ENCODE results near the gene JMJD1C.

JMJD1C gene

DNA sequence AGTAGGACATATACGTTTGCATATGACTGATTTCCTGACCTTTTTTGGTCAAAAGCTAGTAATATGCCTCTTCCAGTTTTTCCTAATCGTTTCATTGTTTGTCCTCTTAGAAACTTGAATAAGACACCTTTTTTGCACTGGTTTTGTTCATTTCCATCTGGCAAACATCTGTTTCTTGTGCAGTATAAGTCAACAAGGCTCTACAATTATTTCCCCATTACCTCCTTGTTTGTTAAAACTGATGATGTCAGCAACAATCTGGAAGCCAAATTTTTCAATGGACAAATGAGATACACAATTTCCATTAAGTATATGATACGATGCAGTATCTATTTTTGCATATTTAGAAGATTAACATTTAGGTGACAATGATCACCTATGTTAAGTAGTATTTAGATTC is 183.8 kb downstream of the JMJD1C start:
- no peak for DNase-seq

DNA sequence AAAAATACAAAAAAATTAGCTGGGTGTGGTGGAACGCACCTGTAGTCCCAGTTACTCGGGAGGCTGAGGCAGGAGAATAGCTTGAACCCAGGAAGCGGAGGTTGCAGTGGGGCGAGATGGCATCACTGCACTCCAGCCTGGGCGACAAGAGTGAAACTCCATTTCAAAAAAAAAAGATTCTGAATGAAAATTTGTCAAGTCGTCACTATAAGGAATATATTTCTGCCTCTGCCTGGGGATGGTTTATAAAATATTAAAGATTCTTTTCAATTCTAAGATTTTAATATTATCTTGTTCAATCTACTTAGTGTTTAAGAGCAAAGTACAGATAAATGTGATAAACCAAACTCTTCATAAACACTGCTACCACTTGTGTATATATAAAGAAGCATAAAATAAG is 185.4 kb downstream of the JMJD1C start:
- no peak for DNase-seq

DNA sequence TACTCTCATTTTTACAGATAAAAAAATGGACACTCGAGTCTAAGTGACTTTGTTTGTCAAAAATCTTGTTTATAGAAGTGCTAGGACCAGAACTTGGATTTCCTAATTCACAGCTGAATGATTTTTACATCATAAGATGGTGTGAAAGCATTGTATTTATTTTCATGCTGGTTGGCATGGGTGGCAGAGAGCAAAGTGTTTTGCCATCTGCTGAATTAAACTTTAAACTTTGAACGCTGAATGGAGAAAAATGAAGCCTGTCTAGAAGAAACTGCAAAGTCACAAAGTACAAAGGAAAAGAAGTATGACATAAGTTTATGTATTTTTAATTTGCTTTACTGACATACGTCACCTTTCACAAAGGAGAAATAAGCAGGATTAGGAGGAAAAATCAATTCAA is 190.7 kb downstream of the JMJD1C start:
- no peak for DNase-seq

DNA sequence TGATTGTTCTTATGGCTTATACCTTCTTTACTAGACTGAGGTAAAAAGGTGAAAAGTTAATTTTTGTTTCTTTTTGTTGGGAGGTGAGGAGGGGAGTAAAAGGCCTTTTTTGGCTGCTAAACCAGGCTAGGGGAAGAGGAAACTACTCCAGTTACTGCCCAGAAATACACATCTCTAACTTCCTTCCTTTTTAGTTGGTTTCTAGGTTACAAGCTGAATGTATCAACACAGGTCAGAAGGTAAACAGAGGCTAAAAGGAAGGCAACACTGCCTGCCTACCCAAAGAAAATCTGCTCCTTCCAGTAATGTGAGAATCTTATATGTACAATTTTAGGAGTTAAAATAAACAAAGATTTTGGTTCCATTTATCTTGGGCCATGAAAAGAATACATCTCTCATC is 192.2 kb downstream of the JMJD1C start:
- no peak for DNase-seq

DNA sequence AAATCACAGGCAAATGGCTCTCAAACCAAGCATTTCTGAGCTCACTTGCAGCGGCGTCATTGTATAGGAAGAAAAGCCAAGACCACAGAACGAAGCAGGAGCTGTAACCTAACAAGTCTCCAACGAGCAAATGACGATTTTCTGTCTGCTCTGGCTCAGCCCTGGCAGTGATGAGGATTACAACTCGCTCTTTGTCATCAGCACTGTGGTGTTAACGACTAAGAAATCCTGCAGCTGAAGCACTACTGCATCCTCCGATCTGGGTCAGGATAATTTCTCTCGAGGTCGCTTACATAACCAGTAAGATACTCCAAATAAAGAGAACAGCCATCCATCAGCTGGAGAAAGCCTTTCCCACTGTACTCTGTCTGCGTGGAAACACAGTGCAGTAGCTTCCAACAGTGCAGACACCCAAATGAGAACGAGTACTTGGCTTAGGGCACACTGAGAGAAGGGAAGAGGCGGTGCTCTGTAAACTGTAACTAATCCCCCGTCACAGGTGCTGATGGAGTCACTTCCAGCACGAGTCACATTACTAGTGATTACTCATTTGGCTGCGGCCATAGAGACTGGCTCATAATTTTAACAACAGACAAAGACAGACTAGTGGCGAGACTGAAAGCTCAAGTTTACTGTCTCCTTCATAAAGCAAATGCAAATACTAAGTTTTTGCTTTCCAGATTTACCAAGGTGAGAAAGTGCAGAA is 196.8 kb downstream of the JMJD1C start:
- DNase-seq, result peak; percentile 96

DNA sequence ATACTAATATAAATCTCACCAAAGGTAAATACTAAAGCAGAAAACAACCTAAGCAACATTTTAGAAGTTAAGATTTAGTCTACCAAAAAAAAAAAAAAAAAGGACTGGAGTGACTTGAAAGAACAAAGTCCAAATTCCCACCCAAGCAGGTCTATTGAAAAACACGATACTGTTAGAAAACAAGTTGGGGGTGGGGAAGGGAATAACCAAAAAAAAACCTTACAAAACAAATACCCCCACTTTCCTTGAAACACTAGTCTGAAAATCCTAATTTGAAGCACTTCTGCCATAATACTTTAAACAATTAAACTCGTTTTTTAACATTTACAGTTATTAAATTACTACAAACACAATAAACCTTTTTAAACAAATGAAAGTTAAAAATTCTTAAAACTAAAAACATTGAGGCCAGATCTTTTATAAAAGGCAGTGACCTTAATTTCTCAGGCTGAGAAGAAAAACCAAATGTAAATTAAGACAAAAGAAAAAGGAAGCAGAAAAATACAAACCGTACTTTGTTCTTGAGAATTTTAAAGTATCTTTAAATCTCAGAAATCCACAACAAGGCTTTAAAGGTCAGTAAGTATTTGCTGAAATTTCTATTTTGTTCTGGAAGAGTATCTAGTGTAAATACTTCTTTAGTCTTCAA is 197.5 kb downstream of the JMJD1C start:
- no peak for DNase-seq

DNA sequence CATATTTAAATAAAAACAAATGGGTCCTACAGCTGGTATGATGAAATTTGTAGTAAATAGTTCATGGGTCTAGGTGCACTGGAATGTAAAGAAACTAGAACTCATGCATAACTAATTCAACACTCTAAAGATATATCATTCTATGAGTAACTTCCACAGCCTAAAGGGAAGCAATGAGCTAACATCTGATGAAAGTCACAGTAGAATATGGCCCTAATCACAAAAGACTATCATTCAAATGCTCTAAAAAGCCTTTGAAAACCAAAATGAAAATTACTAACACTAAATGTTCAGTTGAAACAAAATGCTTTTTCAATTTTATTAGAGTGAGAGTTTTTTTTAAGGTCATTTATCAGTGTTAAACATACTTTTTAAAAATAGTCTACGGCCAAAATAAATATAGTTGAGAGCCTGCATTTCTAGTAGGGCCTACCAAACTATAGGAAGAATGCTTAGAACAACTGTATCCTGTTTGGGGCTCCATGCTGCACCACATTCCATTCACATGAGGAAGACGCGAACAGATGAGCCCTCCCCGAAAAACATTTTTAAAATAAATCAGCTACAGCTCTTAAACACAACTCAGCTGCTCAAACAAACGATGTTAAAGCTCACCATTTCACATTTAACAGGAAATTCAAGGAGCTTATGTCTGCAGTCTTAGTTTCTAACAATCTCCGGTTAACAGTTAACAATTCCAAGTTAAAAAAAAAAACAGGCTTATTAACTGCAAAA is 198.2 kb downstream of the JMJD1C start:
- peak; percentile 91 for DNase-seq

DNA sequence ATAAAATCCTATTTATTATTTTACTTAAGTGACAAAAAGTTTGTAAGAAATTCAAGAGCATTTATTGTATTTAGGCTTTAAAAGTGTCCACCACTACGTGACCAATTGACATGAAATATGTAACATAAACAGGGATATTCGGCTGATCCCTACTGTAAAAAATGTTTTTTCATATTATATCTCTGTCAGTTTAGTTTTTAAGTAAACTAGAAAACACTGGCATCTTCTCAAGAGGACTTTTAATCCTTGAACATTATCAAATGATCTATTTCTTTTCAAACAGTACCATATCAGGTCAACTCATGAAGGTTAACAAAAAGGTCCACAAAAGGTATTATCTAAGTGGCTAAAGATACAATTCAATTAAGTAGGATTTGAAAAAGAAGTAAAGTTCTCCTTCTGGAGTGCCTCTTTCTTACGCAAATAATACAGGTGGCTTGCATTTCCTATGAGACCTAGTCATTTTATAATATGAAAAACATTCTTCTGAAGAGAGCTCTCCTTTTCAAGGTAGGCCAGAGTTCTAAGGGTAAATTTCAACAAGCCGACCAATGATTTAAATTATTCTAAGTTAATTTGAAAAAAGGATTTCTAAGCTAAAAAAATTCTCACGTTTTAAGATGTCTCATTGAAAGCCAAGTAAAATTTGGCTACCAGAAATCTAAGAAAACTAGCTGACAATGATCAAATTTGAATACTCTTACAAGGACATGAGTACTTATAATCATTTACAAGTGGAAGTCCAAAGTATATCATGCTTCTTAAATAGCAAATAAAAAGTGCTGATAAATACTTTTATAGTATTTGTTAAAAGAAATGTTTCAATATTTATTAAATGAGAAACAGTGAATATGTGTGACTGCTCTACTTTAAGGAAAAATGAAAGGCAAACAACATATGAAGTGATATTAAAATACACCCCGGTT is 199.1 kb downstream of the JMJD1C start:
- no peak for DNase-seq

DNA sequence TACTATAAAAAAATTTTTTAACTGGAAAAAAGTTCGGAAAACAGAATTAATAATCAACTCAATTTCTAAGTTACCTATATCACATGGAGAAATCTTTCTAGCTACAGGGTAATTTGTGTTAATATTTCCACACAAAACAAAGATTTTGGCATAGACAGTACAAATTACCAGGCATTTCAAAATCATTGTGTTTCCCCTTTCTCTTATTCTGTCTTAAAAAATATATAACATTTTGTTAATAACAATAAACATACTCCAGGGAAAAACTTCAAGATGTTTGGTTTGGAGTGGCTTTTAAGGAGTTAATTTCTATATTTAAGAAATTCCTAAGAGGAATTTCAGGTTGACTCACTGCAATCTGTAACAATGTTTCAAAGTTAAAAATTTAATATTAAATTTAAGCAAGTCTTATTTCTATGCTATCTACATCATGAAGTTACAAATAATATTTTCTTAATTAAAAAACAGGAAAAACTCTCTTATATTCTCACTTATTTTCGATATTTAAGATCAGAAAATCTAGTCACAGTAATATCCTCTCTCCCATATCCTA is 200.0 kb downstream of the JMJD1C start:
- DNase-seq, result no peak

DNA sequence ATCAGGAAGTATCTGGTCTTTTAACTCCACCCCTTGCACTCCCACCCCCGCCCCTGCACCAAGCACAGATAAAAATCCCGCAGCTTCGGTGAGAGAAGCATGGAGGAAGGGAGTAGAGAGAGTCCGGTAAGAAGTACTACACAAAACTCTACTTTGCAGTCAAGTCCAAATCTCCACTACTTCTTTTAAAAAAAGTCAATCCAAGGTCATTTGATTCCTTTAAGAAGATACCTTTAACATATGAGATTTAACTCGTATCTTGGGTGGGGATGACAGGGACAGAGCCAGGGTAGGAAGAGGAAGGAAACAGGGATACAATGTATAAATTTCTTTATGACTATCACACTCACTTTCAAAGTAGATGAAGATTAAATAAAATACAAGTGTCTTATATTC is 200.6 kb downstream of the JMJD1C start:
- DNase-seq, result peak; percentile 66

DNA sequence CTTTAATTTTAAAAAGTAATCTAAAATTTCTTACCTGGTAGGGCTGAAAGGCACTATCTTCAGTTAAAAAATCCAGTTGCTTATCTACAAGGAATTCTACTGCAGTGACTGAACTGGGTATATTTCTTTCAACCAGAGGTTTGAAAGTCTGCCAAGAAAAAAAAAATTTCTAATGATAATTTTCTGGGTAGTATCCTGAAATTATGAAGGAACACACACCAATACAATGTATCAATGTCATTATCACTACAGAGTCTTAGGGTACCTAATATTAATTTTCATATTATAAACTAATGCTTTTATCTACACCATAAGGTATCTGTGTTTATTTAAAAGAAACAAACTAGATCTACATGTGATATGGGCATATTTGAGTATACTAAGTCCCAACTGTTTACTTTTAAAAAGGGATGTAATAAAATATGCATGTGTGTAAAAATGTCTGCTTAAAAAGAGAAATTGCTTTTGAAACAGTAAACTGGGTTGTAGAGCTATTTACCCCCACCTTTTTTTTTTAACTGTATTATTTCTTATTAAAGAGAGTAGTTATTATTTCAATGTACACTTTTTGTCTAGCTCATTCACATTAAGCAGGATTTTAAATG is 201.1 kb downstream of the JMJD1C start:
- DNase-seq, result no peak

DNA sequence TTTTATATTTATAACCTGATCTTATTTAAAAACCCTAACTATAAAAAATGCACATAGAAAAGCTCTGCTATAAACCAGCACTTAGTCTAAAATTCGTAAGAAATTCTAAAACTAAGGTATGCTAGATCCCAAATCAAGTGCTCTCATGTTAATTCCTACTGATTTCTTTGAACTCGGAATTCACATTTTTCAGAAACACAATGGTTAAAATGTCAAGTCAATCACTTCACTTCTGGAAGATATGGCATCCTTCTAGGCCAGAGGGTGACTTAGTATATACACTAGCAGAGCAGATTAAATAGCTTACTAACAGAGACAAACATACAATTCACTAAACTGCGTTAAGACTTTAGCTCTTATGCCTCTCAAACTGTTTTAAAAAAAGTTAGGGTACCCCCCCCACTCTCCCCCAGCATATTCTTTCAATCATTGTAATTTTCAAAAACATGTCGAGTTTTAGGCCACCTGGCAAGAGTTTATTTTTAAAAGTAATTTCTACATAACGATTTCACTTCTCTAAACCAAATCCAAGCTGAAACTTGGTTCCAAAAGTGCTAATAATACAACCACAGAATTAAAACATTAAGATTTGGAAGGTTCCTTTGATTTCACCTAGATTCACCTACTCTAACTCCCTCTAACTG is 203.2 kb downstream of the JMJD1C start:
- DNase-seq, result no peak

DNA sequence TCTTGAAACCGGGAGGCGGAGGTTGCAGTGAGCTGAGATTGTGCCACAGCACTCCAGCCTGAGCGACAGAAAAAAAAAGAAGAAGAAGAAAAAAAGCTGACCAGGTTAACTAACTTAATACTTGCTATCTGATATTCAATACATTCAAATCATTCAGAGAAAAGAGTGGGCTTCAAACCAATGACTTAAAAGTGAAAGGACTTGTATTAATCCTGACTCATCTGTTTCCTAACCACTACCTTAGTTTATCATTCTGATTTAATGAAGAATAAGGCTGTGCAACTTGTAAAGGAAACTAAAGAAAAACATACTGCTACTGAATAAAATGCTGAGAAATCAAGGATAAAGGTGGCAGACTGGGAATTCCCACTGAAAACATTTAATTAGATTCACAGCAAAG is 204.3 kb downstream of the JMJD1C start:
- no peak for DNase-seq

DNA sequence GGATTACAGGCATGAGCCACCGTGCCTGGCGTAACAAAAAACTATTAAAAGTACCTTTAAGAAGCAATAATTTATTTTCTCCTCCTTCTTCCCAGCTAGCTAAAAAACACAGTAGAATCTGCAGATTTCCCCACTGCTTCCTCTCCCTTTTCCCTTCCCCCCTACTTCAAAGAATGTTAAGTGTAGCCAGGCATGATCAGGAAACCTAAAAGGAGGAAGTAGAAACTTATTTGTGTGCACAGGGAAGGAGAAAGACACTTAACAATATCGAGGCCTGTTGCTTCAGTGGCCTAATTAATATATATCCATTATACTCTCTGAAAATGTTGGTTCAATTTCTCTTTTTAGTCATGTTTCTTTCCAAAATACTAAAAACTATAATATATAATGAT is 204.9 kb downstream of the JMJD1C start:
- no peak for DNase-seq

DNA sequence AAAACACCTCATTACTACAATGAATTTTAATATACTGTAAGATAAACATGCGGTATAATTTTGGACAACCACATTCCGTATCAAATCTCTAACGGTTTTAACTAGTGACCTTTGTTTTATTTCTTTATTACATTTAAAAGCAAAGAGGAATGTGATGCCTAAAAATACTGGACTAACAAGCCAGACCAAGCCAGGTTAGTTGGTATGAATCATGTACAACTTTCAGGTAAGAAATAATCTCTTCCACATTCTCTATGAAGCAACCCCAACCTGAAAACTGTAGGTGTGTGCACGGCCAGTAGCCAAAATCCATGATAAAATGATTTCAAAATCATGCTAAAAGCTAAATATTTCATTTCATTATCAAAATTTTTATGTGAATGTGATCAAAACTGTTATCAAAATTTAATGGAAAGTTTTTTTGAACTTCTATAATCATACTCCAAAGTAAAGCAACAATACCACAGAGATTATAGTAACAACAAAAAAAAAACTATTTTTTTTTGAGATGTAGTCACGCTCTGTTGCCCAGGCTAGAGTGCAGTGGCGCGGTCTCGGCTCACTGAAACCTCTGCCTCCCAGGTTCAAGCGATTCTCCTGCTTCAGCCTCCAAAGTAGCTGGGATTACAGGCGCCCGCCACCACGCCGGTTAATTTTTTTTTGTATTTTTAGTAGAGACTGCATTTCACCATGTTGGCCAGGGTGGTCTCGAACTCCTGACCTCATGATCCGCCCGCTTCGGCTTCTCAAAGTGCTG is 205.5 kb downstream of the JMJD1C start:
- no peak for DNase-seq

DNA sequence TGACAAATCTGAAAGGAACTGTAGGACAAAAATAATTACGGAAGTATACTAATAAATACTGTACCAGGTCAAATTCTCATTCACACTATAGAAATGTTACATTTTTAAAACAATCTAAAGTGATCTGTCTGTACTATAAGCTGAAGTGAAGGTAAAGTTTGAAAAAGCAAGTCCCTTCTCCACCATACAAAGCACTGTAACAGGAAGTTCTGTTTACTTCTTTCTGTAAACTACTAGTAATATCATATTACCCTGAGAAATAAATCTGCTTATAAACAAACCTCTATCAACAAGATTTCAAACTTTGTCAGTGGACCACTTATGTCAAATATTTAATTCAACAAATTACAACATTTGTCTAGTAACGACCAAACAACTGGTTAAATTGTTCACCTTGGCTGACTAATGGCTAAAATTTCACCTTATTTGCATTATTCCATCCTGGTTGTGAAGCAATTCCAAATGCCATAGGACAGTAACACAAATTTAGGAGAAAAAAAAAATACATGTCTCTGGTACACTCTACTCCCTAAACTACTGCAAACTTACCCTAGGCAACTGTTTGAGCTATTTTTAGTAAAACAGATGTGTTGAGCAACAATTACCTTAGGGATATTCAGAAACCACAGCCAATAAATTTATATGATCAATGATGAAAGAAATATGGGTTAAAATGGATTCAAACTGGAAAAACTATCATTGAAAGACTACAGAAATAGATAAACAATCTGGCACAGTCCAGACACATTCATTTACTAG is 206.7 kb downstream of the JMJD1C start:
- no peak for DNase-seq

DNA sequence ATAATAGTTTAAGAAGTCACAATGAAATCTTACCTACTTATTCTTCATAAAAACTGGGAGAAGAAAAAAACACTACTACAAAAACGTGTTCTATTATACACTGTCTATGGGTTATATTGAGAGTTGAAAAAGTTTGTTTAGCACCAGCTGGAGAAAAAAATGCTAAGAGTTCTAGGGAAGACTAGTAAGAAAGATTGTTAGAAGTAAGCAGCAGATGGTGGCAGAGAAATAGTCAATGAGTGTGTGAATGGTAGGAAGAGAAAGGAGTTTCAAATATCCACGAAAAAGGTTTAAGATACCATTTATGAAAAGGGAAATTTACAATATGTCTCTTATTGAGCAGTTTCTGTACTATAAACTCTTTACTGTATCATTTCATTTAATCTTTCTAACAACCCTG is 208.0 kb downstream of the JMJD1C start:
- DNase-seq, result no peak

DNA sequence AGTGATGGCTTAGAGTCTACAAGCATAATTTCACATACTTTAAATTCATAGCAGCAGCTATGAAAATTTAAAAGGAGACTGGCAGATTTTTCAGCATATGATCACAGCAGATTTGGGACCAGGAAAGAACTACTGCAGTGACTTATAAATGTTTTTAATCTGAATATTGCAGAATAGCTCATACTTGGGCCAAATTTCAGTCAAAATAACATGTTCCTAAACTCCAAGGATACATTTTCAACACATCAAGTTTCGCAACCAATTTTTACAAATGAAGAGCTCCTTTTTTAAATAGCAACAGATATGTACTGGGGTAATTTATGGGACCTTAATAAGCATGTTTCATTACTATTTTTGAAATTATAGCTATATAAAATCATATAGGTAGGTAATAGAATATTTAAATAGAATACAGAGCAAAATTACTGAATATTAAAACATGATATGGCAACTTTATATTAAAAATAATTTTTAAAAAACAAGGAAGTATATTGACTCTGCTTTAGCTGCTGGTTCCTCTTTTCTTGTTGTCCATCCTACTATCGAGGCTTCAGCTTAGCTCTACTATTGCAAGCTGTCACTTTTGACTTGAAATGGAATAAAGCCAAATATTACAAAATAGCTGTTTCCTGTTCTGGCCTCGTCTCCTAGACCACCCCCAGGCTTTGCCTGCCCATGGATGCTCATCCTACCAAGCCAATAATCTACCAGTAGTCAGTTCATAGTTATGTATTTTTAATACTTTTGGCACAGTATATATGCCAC is 209.6 kb downstream of the JMJD1C start:
- DNase-seq, result peak; percentile 41

DNA sequence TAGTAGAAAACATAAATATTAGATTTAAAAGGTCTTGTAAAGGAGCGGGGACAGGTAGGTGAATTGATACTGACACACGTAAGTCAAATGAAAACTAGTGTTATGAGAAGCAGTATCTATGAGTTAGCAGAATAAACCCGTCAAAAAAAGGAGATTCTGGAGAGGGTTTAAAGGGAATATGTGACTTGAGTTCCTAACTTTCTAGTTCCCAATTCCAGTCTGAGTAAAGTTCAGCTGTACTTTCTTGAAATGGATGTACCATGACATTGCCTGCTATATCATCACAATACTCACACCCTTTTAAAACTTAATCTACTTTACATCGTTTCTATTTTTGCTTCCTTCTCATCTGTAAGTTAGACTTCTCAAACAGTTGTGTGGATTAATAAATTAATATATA is 210.5 kb downstream of the JMJD1C start:
- no peak for DNase-seq

DNA sequence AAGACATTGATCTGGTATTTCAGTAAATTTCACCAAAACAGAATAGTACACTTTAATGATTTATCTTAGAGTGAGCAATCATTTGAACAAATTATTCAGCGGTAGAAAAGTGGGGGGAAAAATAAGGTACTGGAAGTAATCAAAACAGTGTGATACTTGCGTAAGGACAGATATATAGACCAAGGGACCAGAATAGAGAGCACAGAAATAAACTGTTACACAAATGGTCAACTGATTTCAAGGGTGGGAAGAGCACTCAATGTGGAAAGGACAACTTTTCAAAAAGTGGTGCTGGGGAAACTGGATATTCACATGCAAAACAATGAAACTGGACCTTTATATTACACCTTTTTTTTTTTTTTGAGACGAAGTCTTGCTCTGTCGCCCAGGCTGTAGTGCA is 212.7 kb downstream of the JMJD1C start:
- no peak for DNase-seq
